Activated T-helper 9 cell treated with anti-CD3 and anti-CD28 coated beads, Interleukin-2, amount 50 U/mL, for 16 hours (primary cell): ENCODE measurements around the gene NR2F1-AS1.
"Not testable (repeated sequence)": the region's sequence is repeated elsewhere in the genome, so short reads cannot be mapped to it uniquely, and the experiment has no call there.

Source experiments
- DNase-seq: peaks from one replicate; pipeline ENCODE4 v3.0.0-alpha.2; 2020; ENCODE audit warnings: low read depth

Gene NR2F1-AS1

GRCh38 chr5:93428868-93429267, 152.2 kb downstream of the NR2F1-AS1 start:
- DNase-seq: no peak

- DNase-seq: no peak
Observed at GRCh38 chr5:93427316-93427715, 153.7 kb downstream of the NR2F1-AS1 start.

- DNase-seq: no peak
Observed at GRCh38 chr5:93425096-93425495, 155.9 kb downstream of the NR2F1-AS1 start.

GRCh38 chr5:93423300-93423699, 157.7 kb downstream of the NR2F1-AS1 start:
- DNase-seq: no peak

GRCh38 chr5:93422652-93423280, 158.3 kb downstream of the NR2F1-AS1 start:
- DNase-seq: no peak

GRCh38 chr5:93421987-93422401, 159.0 kb downstream of the NR2F1-AS1 start:
- DNase-seq: no peak

- DNase-seq: no peak
Observed at GRCh38 chr5:93421468-93421867, 159.6 kb downstream of the NR2F1-AS1 start.

GRCh38 chr5:93417490-93417889, 163.5 kb downstream of the NR2F1-AS1 start:
- no peak for DNase-seq

GRCh38 chr5:93415819-93416218, 165.2 kb downstream of the NR2F1-AS1 start:
- DNase-seq: no peak

- DNase-seq: no peak
Observed at GRCh38 chr5:93411716-93412115, 169.3 kb downstream of the NR2F1-AS1 start.

- no peak for DNase-seq
Observed at GRCh38 chr5:93409691-93410090, 171.3 kb downstream of the NR2F1-AS1 start.

GRCh38 chr5:93407454-93407853, 173.6 kb downstream of the NR2F1-AS1 start:
- no peak for DNase-seq

GRCh38 chr5:93406971-93407401, 174.0 kb downstream of the NR2F1-AS1 start:
- DNase-seq: no peak

- no peak for DNase-seq
Observed at GRCh38 chr5:93404246-93404645, 176.8 kb downstream of the NR2F1-AS1 start.

- DNase-seq: no peak
Observed at GRCh38 chr5:93403141-93403928, 177.7 kb downstream of the NR2F1-AS1 start.

GRCh38 chr5:93402451-93402850, 178.6 kb downstream of the NR2F1-AS1 start:
- DNase-seq: no peak

- DNase-seq: no peak
Observed at GRCh38 chr5:93401634-93402213, 179.3 kb downstream of the NR2F1-AS1 start.

GRCh38 chr5:93399675-93400074, 181.3 kb downstream of the NR2F1-AS1 start:
- no peak for DNase-seq

GRCh38 chr5:93395971-93396379, 185.0 kb downstream of the NR2F1-AS1 start:
- DNase-seq: no peak

- no peak for DNase-seq
Observed at GRCh38 chr5:93395010-93395409, 186.0 kb downstream of the NR2F1-AS1 start.

GRCh38 chr5:93394301-93394700, 186.7 kb downstream of the NR2F1-AS1 start:
- DNase-seq: no peak

- not testable (repeated sequence) for DNase-seq
Observed at GRCh38 chr5:93391169-93391568, 189.8 kb downstream of the NR2F1-AS1 start.

- DNase-seq: no peak
Observed at GRCh38 chr5:93385655-93386054, 195.4 kb downstream of the NR2F1-AS1 start.
